Fibroblast of skin of left quadriceps (primary cell): Measurements from ENCODE around the gene OR8K3.

Source experiments
- DNase-seq, 2 experiments: peaks; one replicate each; pipeline ENCODE4 v3.0.0-alpha.2; 2013; ENCODE audit warnings: low read depth in 2 of 2

OR8K3 gene

GRCh38 chr11:56314844-56315243 lies at the start of gene OR8K3:
Gene OR8K3, plus strand, starts transcription at chr11:56315144. Its CDS starts 3,163 bp downstream, at chr11:56318307.
- no peak for DNase-seq

GRCh38 chr11:56271092-56271491 lies 43.9 kb upstream of the OR8K3 start:
- DNase-seq, result no peak

GRCh38 chr11:56273854-56274253 lies 41.1 kb upstream of the OR8K3 start, which contains the start of gene OR5T1:
Gene OR5T1, plus strand, starts transcription at chr11:56274154. Its CDS starts 1,485 bp downstream, at chr11:56275639.
- no peak for DNase-seq

GRCh38 chr11:56292154-56292553 lies 22.8 kb upstream of the OR8K3 start, which contains the start of gene OR8H1:
Gene OR8H1, minus strand, starts transcription at chr11:56292254. Its CDS starts 1,192 bp downstream, at chr11:56291062.
- no peak for DNase-seq

GRCh38 chr11:56296898-56297297 lies 18.0 kb upstream of the OR8K3 start:
- no peak for DNase-seq

GRCh38 chr11:56307836-56308235 lies 7.1 kb upstream of the OR8K3 start:
- DNase-seq, result no peak

GRCh38 chr11:56331861-56332491 lies 17.0 kb downstream of the OR8K3 start:
- no peak for DNase-seq

GRCh38 chr11:56333156-56333555 lies 18.2 kb downstream of the OR8K3 start:
- no peak for DNase-seq

- DNase-seq, result no peak
Measured at GRCh38 chr11:56340289-56340688, 25.3 kb downstream of the OR8K3 start.

- DNase-seq, result no peak
Measured at GRCh38 chr11:56345739-56346138, 30.8 kb downstream of the OR8K3 start, which contains the start of gene OR8K1. Gene OR8K1, plus strand, starts transcription at chr11:56346039. Its CDS starts 0 bp downstream, at chr11:56346039.

- DNase-seq, result no peak
Measured at GRCh38 chr11:56353991-56354390, 39.0 kb downstream of the OR8K3 start, which contains the start of gene OR8J1. Gene OR8J1, plus strand, starts transcription at chr11:56354291. Its CDS starts 5,956 bp downstream, at chr11:56360247.
